Measurements from ENCODE around the gene CNIH4. TPM values are rescaled to one million over a fixed set of nuclear protein-coding genes. Genes with fewer than 3 reads are reported as not detected.

Gene CNIH4
- total RNA-seq, 2 experiments from 2014 or later: 24.1 to 28.6 TPM

GRCh38 chr1:224353975-224354925 lies 2.4 kb upstream of the CNIH4 start:
- H3K27ac ChIP-seq (ENCODE audit: low read depth, low read length, poor library complexity, severe bottlenecking): no peak overlapping the region
- no peaks in the 10 kb centered on the region for H3K9me3 ChIP-seq (ENCODE audit: low read length)
- no peak for TF ChIP-seq CTCF (conservative IDR thresholded peaks at IDR 0.05; ENCODE audit: low read length)
- no peak for TF ChIP-seq EZH2phosphoT487 (IDR thresholded peaks at IDR 0.05; ENCODE audit: borderline replicate concordance, low read depth, low read length)
- peaks cover 20% of the 10 kb centered on the region; the same call in 1 of the 2 replicates for H3K79me2 ChIP-seq (ENCODE audit: insufficient read depth, low read depth, low read length)
- ChIA-PET POLR2A (no interaction called here), CTCF (ENCODE audit: unreplicated experiment) (no interaction called here)
- H3K36me3 ChIP-seq (ENCODE audit: insufficient read depth, low read length): no peaks in the 10 kb centered on the region
- H4K20me1 ChIP-seq (ENCODE audit: insufficient read depth, low read length): 0 out of 2 replicates have a peak, but pooled peaks cover 7% of the 10 kb centered on the region
- H2AFZ ChIP-seq (ENCODE audit: low read length): no peak overlapping the region
- no peak overlapping the region for H3K4me2 ChIP-seq (ENCODE audit: low read length)
- peaks cover 11% of the 10 kb centered on the region for H3K4me1 ChIP-seq (ENCODE audit: insufficient read depth, low read length, poor library complexity, severe bottlenecking)
- H3K4me3 ChIP-seq (ENCODE audit: low read depth, low read length, poor library complexity, severe bottlenecking): no peak overlapping the region
- intact Hi-C loops (cut with micrococcal nuclease; ENCODE audit: unreplicated experiment): no loop called here
- no peak for DNase-seq (ENCODE audit: low spot score)
- H3K9me2 ChIP-seq (ENCODE audit: insufficient read depth, low read length): no peaks in the 10 kb centered on the region
- BruUV-seq (replicated peaks): no TSS peak

GRCh38 chr1:224357626-224358124 lies 996 bp downstream of the CNIH4 start:
- POLR2A ChIA-PET: interaction anchor here (0.6 to 3.8 kb wide), 13 partner anchors 8 to 145 kb away, joined by 3 to 13 read pairs (median 4); no protein-coding TSS in a partner anchor
- no TSS peak for BruUV-seq (replicated peaks)

More at GRCh38 chr1:224357626-224358124, 996 bp downstream of the CNIH4 start:
- 0 out of 2 replicates have a peak, but pooled peaks have one; percentile 8 for TF ChIP-seq CTCF (conservative IDR thresholded peaks at IDR 0.05; ENCODE audit: low read length)
- no peak for TF ChIP-seq EZH2phosphoT487 (IDR thresholded peaks at IDR 0.05; ENCODE audit: borderline replicate concordance, low read depth, low read length)
- peaks cover 30% of the 10 kb centered on the region; the same call in 1 of the 2 replicates for H3K79me2 ChIP-seq (ENCODE audit: insufficient read depth, low read depth, low read length)
- H3K27ac ChIP-seq (ENCODE audit: low read depth, low read length, poor library complexity, severe bottlenecking): no peak overlapping the region
- peak; percentile 18 for DNase-seq (ENCODE audit: low spot score)
- 0 out of 2 replicates have a peak, but pooled peaks cover 7% of the 10 kb centered on the region for H4K20me1 ChIP-seq (ENCODE audit: insufficient read depth, low read length)
- peaks cover 7% of the 10 kb centered on the region; the same call in 1 of the 2 replicates for H3K36me3 ChIP-seq (ENCODE audit: insufficient read depth, low read length)
- H2AFZ ChIP-seq (ENCODE audit: low read length): peak overlapping the region; percentile 55; the same call in 1 of the 2 replicates
- peak overlapping the region; percentile 91 for H3K4me2 ChIP-seq (ENCODE audit: low read length)
- CTCF ChIA-PET (ENCODE audit: unreplicated experiment): interaction anchor here (0.5 kb wide), 1 partner anchor 115 kb away, joined by 3 read pairs; no protein-coding TSS in a partner anchor
- intact Hi-C loops (cut with micrococcal nuclease; ENCODE audit: unreplicated experiment): loop anchor here (5.0 kb wide), 1 partner anchor 75 kb away; the partner anchor contains the start of gene WDR26
- no peaks in the 10 kb centered on the region for H3K9me3 ChIP-seq (ENCODE audit: low read length)
- H3K4me1 ChIP-seq (ENCODE audit: insufficient read depth, low read length, poor library complexity, severe bottlenecking): peaks cover 11% of the 10 kb centered on the region
- no peaks in the 10 kb centered on the region for H3K9me2 ChIP-seq (ENCODE audit: insufficient read depth, low read length)
- peak overlapping the region; percentile 77 for H3K4me3 ChIP-seq (ENCODE audit: low read depth, low read length, poor library complexity, severe bottlenecking)
